ENCODE results near the gene DLK1.

- TF ChIP-seq CTCF (IDR thresholded peaks at IDR 0.05) (no peak), POLR2A (IDR thresholded peaks at IDR 0.05) (no peak)
These were observed 12.0 kb downstream of the DLK1 start for GRCh38 chr14:100738704-100739131.

Data from body of pancreas (tissue), 4 donors.